Renal cortical epithelial cell (primary cell): ENCODE data around the gene LRRC3C. TPM values are rescaled to one million over a fixed set of nuclear protein-coding genes. Genes with fewer than 3 reads are reported as not detected.
"Not testable (repeated sequence)": the region's sequence is repeated elsewhere in the genome, so short reads cannot be mapped to it uniquely, and the experiment has no call there.

Source experiments
- DNase-seq: peaks from one replicate; pipeline ENCODE4 v3.0.0-alpha.2; 2011; ENCODE audit warnings: low read depth
- total RNA-seq: library from RNA; depleted of rRNA; stranded (reverse); fragments of >200 nt; gene quantifications from 2 replicates; pipeline ENCODE4 v1.2.3, GENCODE V29; 2014

Gene LRRC3C
- total RNA-seq, 1 donor from 2014 or later: not detected

GRCh38 chr17:39946551-39947330, 19.2 kb downstream of the LRRC3C start:
- DNase-seq: no peak

DNA sequence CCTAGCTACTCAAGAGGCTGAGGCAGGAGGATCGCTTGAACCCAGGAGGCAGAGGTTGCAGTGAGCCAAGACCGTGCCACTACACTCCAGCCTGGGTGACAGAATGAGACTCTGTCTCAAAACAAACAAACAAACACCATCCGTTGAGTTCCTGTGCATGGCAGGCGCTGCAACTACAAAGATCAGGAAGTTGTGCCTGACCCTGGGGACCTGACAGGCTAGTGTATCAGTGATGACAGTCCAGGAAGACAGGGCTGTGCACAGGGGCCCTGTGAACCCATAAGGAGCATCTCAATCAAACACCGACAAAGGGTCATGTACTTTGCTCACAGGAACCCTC, 20.9 kb downstream of the LRRC3C start:
- not testable (repeated sequence) for DNase-seq

- peak; percentile 38 for DNase-seq
Measured at GRCh38 chr17:39949028-39949427, 21.5 kb downstream of the LRRC3C start.

GRCh38 chr17:39950871-39951348, 23.4 kb downstream of the LRRC3C start:
- no peak for DNase-seq

- no peak for DNase-seq
Measured at GRCh38 chr17:39951924-39952679, 24.6 kb downstream of the LRRC3C start.

GRCh38 chr17:39952680-39953470, 25.3 kb downstream of the LRRC3C start:
- peak; percentile 87 for DNase-seq

GRCh38 chr17:39953471-39953888, 25.9 kb downstream of the LRRC3C start:
- DNase-seq: no peak

DNA sequence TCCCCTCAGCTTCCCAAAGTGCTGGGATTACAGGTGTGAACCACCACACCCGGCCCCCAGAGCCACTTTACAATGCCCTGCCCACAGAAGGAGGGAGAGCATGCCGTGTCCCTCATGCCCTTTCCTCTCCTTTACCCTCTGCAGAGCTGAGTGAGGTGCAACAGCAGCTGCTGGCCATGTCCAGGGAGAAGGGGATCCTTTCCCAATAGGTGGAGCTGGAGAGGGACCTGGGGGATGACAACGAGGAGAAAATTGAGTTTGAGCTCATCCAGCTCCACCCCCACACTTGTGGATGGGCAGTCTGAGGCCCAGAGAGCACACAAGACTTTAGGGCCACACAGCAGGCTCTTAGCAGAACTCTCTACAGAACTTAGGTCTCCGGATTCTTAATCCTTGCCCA, 27.3 kb downstream of the LRRC3C start:
- DNase-seq: no peak

DNA sequence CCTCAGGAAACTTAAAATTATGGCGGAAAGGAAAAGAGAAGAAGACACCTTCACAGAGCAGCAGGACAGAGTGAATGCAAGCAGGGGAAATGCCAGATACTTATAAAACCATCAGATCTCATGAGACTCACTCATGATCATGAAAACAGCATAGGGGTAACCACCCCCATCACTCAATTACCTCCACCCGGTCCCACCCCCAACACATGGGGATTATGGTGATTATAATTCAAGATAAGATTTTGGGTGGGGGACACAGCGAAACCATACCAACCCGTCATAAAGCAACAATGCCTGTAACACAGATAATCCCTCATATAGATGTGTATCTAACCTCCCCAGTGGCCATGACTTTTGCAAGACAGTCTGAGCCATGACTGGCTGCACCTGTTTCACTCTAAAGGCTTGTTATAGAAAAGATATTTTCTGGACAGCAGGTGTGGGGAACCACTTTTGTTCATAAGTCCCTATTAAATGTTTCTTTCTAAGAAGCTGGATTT, 28.2 kb downstream of the LRRC3C start:
- no peak for DNase-seq

DNA sequence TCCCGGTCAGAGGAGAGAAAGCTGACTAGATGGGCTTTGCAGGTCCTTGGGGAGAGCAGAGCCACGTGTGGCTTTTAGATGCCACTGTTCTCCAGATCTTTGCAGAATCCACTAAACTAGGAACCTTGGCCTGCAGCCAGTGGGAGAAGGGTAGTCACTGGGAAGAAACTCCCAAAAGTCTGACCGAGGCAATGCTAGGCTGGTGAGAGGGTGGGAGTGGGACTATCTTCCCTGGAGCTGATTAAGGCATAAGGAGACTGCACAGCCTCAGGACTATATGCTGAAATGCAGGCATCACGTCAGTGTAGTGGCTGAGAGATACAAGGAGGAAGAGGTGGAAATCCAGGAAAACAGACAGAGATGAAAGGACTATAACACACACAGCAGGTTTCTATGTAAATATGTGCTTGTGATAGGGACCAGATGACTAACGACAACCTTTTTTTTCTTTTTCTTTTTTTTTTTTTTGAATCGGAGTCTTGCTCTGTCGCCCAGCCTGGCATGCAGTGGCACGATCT, 33.1 kb downstream of the LRRC3C start:
- DNase-seq: no peak

DNA sequence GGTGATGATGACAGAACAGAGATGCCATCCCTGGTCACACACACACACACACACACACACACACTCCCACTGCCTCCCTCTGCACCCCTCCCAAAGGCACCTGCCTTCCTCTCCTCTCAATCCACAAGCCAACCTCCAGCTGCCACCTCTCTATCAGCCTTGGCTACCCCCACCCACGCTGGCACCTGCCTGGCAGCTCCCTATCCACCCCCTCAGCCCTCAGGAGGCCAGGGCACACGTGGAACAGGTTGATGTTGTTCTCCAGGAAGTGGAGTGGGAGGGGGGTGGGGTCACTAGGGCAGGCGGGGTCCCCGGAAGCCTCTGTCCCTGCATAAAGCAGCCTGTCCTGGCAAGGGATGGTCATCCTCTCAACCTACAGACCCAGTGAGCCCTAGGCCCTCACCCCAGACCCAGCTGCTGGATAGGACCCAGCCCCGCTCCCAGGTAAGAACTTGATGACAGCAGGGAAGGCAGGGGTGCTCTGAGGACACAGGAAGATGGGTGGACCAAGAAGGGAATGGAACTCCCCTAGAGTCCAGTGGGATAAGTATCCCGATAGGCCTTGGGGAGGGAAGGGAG, 35.2 kb downstream of the LRRC3C start, which contains the start of gene GSDMA:
TSS of gene GSDMA (plus strand) at position 363 of the 579 bp plus-strand sequence. CDS start 2,684 bp downstream, outside the sequence.
- no peak for DNase-seq

DNA sequence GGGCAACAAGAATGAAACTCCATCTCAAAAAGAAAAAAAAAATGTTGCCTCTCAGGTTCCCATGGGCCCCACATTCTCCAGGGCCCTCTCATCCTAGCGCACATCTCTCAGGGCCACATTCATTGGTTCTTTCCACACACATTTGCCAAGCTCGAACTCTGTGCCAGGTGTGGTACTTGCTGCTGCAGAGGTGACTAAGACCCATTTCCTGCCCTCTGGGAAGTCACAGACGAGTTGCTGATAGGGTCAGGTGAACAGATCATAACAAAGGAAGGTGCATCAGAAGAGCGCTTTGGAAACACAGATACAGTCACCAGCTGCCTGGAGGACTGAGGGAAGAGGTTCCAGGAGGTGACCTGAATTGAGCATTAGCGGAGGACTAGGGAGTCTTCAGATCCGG, 36.3 kb downstream of the LRRC3C start:
- peak; percentile 33 for DNase-seq

DNA sequence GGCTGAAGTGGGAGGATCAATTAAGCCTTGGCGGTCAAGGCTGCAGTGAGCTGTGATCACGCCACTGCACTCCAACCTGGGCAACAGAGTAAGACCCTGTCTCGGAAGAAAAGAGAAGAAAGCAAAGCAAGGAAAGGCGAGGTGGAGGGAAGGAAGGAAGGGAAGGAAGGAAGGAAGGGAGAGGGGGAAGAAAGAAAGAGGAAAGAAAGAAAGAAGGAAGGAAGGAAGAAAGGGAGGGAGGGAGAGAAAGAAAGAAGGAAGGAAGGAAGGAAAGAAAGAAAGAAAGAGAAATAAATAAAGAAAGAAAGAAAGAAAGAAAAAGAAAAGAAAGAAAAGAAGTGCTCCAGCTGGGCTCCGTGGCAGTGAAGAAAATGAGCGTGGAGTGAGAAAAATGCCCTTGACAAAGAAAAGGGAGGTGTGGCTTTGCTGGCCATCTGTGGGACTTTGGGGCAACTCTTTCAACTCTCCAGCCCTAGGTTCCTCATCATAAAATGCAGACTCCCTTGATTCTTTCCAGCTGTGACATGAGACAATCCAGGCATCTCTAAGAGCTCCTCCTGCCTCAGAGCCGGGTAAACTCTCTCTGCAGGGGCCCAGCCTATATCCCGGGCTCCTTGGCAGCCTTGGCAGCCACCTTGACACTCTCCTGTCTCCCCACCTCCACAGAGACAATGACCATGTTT, 37.6 kb downstream of the LRRC3C start:
- DNase-seq: no peak

DNA sequence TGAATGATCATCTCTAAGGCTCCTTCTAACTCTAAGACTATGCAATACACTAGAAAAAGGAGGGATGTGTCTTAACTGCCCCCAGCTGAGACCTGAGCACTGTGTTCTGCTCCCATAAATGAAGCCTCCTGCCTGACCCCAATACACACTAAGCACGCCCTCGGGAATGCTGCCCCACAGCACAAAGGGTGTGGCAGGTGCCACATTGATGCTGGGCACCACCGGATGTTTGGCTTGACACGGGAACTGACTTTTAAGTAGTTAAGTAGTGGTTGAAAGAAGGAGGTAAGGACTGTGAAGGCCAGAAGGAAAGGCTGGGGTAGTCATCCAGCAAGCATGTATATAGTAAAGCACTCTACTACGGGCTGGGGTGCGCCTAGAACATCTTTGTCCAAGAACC, 39.2 kb downstream of the LRRC3C start:
- DNase-seq: no peak

DNA sequence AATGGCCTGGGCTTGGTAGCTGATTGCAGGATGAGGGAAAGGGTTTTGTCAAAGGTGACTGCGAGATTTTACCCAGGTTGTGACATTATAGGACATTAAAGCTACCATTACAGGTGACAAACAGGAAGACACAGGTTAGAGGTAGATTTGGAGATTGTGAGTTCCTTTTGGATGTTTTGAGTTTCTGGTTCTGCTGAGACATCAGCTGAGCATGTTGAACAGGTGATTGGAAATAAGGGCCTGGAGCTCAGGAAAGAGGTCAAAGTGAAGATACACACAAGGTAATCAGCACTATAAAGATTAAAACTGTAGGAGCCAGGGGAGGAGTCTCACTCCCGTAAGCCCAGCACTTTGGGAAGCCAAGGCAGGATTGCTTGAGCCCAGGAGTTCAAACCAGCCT, 41.2 kb downstream of the LRRC3C start:
- DNase-seq: no peak

GRCh38 chr17:39969375-39969774, 41.8 kb downstream of the LRRC3C start:
- no peak for DNase-seq

GRCh38 chr17:39970157-39970692, 42.7 kb downstream of the LRRC3C start:
- no peak for DNase-seq

- DNase-seq: no peak
Measured at GRCh38 chr17:39971076-39971603, 43.6 kb downstream of the LRRC3C start.

- no peak for DNase-seq
Measured at GRCh38 chr17:39972271-39972670, 44.7 kb downstream of the LRRC3C start.

GRCh38 chr17:39973496-39973895, 46.0 kb downstream of the LRRC3C start:
- DNase-seq: no peak
